HUES64 (cell line): ENCODE measurements around the gene FHIT.
"Not testable (repeated sequence)": the region's sequence is repeated elsewhere in the genome, so short reads cannot be mapped to it uniquely, and the experiment has no call there.

Experiments
- H3K27ac ChIP-seq: 2 replicates; pipeline ENCODE4 v1.7.0; 2013; ENCODE audit warnings: low read depth, low read length, inconsistent platforms
- H3K27me3 ChIP-seq: 2 replicates; pipeline ENCODE4 v1.6.1; 2013; ENCODE audit warnings: mild to moderate bottlenecking, low read length; ENCODE audit not compliant: insufficient read depth
- H3K36me3 ChIP-seq: 2 replicates; pipeline ENCODE4 v1.6.1; 2013; ENCODE audit warnings: mild to moderate bottlenecking, low read length; ENCODE audit not compliant: insufficient read depth
- H3K4me1 ChIP-seq: 2 replicates; pipeline ENCODE4 v1.6.1; 2013; ENCODE audit warnings: mild to moderate bottlenecking, low read length, moderate library complexity; ENCODE audit not compliant: insufficient read depth
- H3K4me3 ChIP-seq: 2 replicates; pipeline ENCODE4 v1.5.1; 2013; ENCODE audit warnings: mild to moderate bottlenecking, low read length, moderate library complexity
- H3K9ac ChIP-seq: 2 replicates; pipeline ENCODE4 v1.6.1; 2013; ENCODE audit warnings: mild to moderate bottlenecking, low read depth, low read length
- H3K9me3 ChIP-seq: 2 replicates; pipeline ENCODE4 v1.6.1; 2013; ENCODE audit warnings: low read depth, low read length; ENCODE audit not compliant: insufficient read depth
- WGBS: fragments of 150-250, 120-280 bp; methylation state at CpG from one replicate; pipeline ENCODE4 v1.1.7; 2013; ENCODE audit warnings: missing lambda C conversion rate; 5-methylcytosine and 5-hydroxymethylcytosine counted together

The FHIT gene

GRCh38 chr3:61194892-61195538, 56.2 kb downstream of the FHIT start:
- H3K9me3 ChIP-seq = no peaks in the 10 kb centered on the region
- H3K36me3 ChIP-seq = no peaks in the 10 kb centered on the region
- no peak overlapping the region for H3K9ac ChIP-seq
- H3K4me3 ChIP-seq = no peak overlapping the region
- H3K27ac ChIP-seq = no peak overlapping the region
- H3K4me1 ChIP-seq = peaks cover 37% of the 10 kb centered on the region
- 63% methylated on average over 2 of the region's 4 CpGs for WGBS
- no peaks in the 10 kb centered on the region for H3K27me3 ChIP-seq

DNA sequence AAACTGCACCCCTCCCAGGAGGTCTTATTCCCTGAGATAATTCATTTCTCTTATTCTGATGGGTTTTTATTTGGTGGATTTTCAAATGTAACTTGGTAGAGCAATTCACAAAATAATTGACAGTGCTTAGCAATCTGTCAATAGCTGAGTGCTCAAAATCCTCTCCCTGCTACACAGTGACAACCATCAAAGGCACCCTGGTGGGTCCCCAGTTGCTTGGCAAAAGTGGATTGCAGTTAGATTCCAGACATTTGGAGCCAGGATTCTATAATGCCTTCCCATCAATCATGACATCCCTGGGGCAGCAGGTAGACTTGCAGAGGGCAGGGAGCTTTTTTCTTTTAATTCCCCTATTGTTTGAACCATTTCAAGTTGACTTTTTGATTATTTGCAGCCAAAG, 59.0 kb downstream of the FHIT start:
- no peaks in the 10 kb centered on the region for H3K36me3 ChIP-seq
- H3K9ac ChIP-seq = no peak overlapping the region
- peaks cover 37% of the 10 kb centered on the region for H3K4me1 ChIP-seq
- H3K27me3 ChIP-seq = no peaks in the 10 kb centered on the region
- H3K4me3 ChIP-seq = no peak overlapping the region
- no peaks in the 10 kb centered on the region for H3K9me3 ChIP-seq
- no peak overlapping the region for H3K27ac ChIP-seq

GRCh38 chr3:61190205-61190604, 61.0 kb downstream of the FHIT start:
- not testable (repeated sequence) for H3K27ac ChIP-seq, H3K36me3 ChIP-seq, H3K9ac ChIP-seq, H3K27me3 ChIP-seq, H3K4me3 ChIP-seq, H3K9me3 ChIP-seq
- H3K4me1 ChIP-seq = peaks cover 31% of the 10 kb centered on the region
- WGBS = 92% methylated on average over 1 of the region's 1 CpG

DNA sequence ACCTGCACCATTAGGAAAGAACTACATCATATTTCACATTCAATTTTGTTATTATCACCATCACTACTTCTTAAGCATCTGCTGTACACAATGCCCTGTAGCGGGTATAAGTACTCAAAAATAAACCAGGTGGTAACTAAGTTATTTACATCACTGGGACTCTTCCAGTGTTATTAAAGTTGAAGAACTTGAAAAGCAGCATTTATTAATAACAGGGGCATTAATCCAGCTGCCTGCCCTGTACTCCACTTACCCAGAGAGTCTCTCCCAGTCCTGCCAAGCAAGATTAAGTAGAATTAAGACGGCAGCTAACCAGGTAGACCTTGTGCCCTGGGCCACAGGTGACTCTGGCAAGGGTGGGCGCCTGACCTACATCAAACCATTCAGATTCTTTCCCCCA, 65.2 kb downstream of the FHIT start:
- Histone ChIP-seq H3K4me3 (no peak overlapping the region), H3K9me3 (no peaks in the 10 kb centered on the region), H3K36me3 (no peaks in the 10 kb centered on the region), H3K27me3 (no peaks in the 10 kb centered on the region), H3K9ac (no peak overlapping the region), H3K4me1 (no peaks in the 10 kb centered on the region), H3K27ac (no peak overlapping the region)
- WGBS = 95% methylated on average over 3 of the region's 3 CpGs

DNA sequence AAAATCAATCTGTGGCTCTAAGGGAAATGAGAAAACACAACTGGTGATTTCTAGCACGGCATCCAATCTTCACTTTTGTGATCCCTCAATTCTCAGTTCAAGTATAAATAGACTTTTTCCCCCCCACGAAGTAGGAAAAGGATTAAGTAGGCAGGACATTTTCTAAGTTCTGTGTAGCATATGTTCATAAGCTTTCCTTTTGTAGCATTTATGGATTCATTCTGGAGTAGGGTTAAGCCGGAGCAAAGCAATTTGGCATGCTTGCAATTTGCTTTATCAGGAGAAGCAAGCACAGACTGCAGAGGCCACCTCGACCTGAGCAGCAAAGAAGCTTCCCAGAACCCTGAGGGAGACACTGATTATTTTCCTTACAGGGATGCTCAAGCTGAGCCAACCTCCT, 66.3 kb downstream of the FHIT start:
- Histone ChIP-seq H3K9me3 (no peaks in the 10 kb centered on the region), H3K4me3 (no peak overlapping the region), H3K27ac (no peak overlapping the region), H3K9ac (no peak overlapping the region), H3K27me3 (no peaks in the 10 kb centered on the region), H3K36me3 (no peaks in the 10 kb centered on the region), H3K4me1 (no peaks in the 10 kb centered on the region)
- 89% methylated on average over 4 of the region's 4 CpGs for WGBS

- no peaks in the 10 kb centered on the region for H3K9me3 ChIP-seq
- H3K27ac ChIP-seq = no peak overlapping the region
- no peaks in the 10 kb centered on the region for H3K4me1 ChIP-seq
Observed at GRCh38 chr3:61182662-61183061, 68.6 kb downstream of the FHIT start.

GRCh38 chr3:61181874-61182273, 69.4 kb downstream of the FHIT start:
- H3K4me1 ChIP-seq = no peaks in the 10 kb centered on the region
- no peak overlapping the region for H3K27ac ChIP-seq
- H3K4me3 ChIP-seq = no peak overlapping the region
- H3K9ac ChIP-seq = no peak overlapping the region
- H3K9me3 ChIP-seq = no peaks in the 10 kb centered on the region
- 71% methylated on average over 1 of the region's 2 CpGs for WGBS
- no peaks in the 10 kb centered on the region for H3K36me3 ChIP-seq
- H3K27me3 ChIP-seq = no peaks in the 10 kb centered on the region

More at GRCh38 chr3:61182662-61183061, 68.6 kb downstream of the FHIT start:
- Histone ChIP-seq H3K27me3 (no peaks in the 10 kb centered on the region), H3K9ac (no peak overlapping the region), H3K36me3 (no peaks in the 10 kb centered on the region), H3K4me3 (no peak overlapping the region)

DNA sequence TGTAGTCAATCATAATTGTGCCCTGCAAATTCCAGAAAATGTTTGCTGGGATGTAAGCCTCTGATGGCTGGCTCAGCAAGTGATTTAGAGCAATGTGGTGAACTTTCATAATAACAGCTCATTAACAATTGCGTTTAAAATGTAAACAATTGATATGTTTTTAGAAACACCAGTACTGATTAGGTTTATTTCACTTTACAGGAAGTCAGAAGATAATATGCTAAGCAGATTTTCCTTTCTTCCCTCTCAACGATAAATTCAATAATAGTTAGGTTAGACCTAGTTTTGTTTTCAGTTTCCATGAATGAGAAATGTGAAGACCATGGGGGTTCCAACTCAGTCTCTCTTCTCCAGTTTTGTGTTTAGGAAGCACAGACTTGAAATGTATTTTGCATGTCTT, 71.0 kb downstream of the FHIT start:
- no peaks in the 10 kb centered on the region for H3K36me3 ChIP-seq
- H3K9ac ChIP-seq = no peak overlapping the region
- no peaks in the 10 kb centered on the region; the same call in 1 of the 2 replicates for H3K4me1 ChIP-seq
- H3K27me3 ChIP-seq = no peaks in the 10 kb centered on the region
- H3K9me3 ChIP-seq = no peaks in the 10 kb centered on the region
- no peak overlapping the region for H3K4me3 ChIP-seq
- whole genome bisulfite sequencing = 100% methylated on average over 1 of the region's 2 CpGs
- no peak overlapping the region for H3K27ac ChIP-seq

DNA sequence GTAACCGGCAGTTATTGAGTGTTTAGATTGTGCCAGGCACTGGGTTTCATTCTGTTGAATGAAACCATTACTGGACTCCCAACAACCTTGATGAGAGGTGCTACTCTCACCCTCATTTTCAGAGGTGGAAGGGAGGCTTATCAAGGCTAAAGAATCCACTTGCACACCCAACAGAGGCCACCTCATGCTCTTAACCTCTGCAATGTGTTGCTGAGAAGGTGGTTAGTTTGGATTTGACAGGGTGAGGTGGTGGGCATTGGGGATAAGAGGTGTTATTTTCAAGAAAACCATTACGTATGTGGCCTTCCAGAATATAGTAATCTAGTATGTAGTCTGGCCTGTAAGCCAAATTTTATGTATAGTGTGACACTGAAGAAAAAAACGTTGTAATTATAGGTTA, 73.1 kb downstream of the FHIT start:
- Histone ChIP-seq H3K9me3 (no peaks in the 10 kb centered on the region), H3K27ac (no peak overlapping the region), H3K9ac (no peak overlapping the region), H3K36me3 (no peaks in the 10 kb centered on the region), H3K27me3 (no peaks in the 10 kb centered on the region), H3K4me1 (peaks cover 6% of the 10 kb centered on the region; the same call in 1 of the 2 replicates), H3K4me3 (no peak overlapping the region)
- WGBS = 85% methylated on average over 3 of the region's 3 CpGs

- no peak overlapping the region for H3K9ac ChIP-seq
- no peak overlapping the region for H3K27ac ChIP-seq
- H3K36me3 ChIP-seq = no peaks in the 10 kb centered on the region
- H3K4me3 ChIP-seq = no peak overlapping the region
- H3K4me1 ChIP-seq = peaks cover 11% of the 10 kb centered on the region; the same call in 1 of the 2 replicates
- WGBS = 95% methylated on average over 2 of the region's 2 CpGs
- no peaks in the 10 kb centered on the region for H3K9me3 ChIP-seq
- H3K27me3 ChIP-seq = no peaks in the 10 kb centered on the region
Observed at GRCh38 chr3:61177450-61177849, 73.8 kb downstream of the FHIT start.

GRCh38 chr3:61173676-61174075, 77.6 kb downstream of the FHIT start:
- Histone ChIP-seq H3K27me3 (no peaks in the 10 kb centered on the region), H3K9ac (no peak overlapping the region), H3K27ac (no peak overlapping the region), H3K36me3 (no peaks in the 10 kb centered on the region), H3K4me3 (no peak overlapping the region), H3K9me3 (no peaks in the 10 kb centered on the region), H3K4me1 (peaks cover 11% of the 10 kb centered on the region; the same call in 1 of the 2 replicates)

- Histone ChIP-seq H3K4me1 (peaks cover 13% of the 10 kb centered on the region; the same call in 1 of the 2 replicates), H3K27ac (no peak overlapping the region), H3K9ac (no peak overlapping the region), H3K4me3 (no peak overlapping the region), H3K9me3 (no peaks in the 10 kb centered on the region), H3K36me3 (no peaks in the 10 kb centered on the region), H3K27me3 (no peaks in the 10 kb centered on the region)
- WGBS = 18% methylated on average over 2 of the region's 2 CpGs
Observed at GRCh38 chr3:61172684-61173083, 78.6 kb downstream of the FHIT start.
